GM18858 (cell line): Measurements from ENCODE around the gene MCM10.
"Not testable (repeated sequence)": the region's sequence is repeated elsewhere in the genome, so short reads cannot be mapped to it uniquely, and the experiment has no call there.

Experiments used
- ATAC-seq: cut with Tn5 transposase; IDR thresholded peaks from one replicate; pipeline ENCODE4 v1.9.1; 2021; ENCODE audit not compliant: unreplicated experiment

MCM10 gene

DNA sequence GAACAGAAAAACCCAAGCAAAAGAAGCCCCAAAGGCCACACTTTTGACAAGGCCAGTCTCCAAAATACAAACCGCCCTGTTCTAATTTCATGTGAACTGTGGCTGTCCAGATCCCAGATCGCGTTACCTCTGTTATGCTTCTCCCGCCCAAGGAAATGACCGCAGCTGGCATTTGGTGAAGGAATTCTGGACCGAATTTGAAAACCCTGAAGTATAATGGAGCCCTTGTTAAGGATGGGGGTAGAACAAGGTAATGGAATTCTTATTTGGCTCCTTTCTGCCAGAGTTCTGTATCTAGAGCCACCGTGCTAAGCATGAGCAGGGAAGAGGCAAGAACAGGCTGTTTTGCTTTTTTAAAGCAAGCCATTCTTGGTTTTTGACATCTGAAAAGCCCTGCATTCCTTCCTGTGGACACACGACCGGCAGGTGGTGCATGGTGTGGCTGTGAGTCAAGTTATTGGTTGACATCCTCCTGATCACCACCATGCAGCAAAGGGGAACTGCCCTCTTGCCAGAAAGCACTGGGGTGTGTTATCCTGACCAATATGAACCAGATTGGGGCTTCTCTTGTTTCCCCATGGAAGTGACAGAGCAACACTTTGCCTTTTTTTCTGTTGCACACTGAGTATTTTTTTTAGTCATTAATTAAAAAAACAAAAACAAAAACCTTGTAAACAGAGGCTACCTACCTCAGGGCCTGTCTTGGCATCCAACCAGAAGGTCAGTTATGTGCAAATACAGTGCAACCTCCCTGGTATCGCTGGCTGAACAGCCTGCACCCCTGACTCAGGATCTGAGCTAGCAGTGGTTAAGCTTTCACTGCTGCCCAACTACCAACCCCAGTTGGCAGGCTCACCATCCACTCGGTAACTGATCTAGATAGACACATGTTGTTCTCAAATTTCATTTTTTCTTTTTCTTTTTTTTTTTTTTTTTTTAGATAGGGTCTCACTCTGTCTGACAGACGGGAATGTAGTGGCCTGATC is 58.6 kb downstream of the MCM10 start:
- ATAC-seq, result peak; percentile 71

DNA sequence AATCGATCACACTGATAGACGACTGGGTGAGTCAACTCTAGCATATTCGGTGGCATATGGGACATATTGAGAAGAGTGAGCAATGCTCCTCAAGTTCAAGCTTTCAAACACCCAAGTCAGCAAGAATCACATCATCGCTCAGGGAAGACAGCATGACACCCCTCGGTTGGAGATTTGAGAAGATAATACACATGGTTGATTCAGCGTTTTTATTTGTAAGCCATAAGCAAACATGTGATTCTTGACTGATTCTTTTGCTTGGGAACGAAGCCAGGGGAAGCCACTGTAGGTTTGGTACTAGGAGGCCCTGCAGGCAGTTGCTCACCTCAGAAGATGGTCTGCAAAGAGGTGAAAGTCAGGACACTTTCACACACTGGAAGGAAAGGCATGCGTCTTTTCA is 60.2 kb downstream of the MCM10 start:
- no peak for ATAC-seq

DNA sequence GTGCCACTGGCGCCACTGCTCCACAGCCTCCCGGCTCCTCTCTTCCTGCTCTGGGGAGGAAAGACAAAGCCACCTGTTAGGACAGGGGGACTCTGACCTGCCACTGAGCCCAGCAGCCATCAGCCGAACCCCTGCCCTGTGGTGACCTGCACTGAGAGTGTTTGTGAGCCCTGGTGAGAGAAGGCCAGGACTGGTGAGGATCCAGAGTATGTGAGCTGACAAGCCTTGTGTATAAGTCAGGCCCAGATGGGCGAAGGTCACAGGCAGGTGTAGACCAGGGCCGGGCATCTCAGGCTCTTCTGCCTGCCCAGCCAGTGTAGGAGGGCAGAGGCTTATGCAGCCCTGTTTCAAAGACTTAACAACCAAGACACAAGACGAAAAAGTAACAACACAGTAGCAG is 60.8 kb downstream of the MCM10 start:
- no peak for ATAC-seq

DNA sequence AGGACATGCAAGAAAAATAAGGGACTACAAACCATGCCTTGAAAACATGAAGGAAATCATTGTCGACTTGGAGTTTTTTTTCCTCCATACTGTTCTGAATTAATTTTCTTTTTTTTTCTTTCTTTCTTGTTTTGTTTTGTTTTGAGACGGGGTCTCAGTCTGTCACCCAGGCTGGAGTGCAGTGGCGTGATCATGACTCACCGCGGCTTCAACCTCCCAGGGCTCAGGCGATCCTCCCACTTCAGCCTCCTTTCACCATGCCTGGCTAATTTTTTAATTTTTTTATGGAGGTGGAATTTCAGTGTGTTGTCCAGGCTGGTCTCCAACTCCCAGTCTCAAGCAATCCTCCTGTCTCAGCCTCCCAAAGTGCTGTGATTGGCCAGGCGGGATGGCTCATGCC is 61.2 kb downstream of the MCM10 start:
- ATAC-seq, result no peak

DNA sequence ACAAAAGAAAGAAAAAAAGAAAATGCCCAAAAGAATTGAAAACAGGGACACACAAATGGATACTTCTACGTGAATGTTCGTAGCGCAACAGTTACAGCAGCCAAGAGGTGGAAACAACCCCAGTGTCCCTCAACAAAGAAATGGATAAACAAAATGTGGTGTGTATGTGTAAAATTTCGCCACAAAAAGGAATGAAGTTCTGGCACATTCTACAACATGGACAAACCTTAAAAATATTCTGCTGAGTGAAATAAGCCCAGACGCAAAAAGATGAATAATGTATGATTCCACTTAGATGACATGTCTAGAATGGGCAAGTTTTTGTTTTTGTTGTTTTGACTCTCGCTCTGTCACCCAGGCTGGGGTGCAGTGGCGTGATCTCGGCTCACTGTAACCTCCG is 61.9 kb downstream of the MCM10 start:
- no peak for ATAC-seq

DNA sequence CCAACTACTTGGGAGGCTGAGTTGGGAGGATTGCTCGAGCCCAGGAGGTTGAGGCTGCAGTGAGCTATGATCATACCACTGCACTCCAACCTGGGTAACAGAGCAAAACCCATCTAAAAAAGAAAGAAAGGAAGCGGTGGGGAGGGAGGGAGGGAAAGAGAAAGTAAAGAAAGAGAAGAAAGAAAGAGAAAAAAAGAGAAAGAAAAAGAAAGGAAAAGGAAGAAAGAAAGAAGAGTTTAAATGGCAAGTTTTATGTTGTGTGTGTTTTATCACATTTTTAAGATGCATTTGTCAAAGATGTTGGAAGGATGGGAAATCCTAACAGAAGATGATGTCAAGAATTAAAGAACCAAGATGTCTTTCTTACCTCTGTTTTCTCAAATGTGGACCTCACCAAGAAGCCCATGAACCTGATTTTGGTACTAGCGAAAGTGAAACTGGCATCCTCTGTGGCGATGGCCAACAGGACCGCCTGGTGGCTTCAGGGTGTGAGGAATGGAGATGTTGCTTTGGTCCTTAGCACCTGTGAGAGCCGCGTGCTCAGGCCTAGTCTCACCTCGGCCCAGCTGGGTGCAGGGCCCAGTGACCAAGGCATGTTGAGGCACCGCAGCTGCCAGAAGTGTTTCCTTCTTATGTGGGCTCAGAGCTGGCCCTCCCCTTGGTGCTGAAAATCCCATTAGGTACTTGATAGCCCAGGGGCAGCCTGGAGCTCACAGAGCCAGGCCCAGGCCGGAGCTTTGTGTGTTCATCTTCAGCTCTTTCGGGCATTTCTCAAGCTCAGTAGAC is 63.0 kb downstream of the MCM10 start:
- ATAC-seq, result no peak

DNA sequence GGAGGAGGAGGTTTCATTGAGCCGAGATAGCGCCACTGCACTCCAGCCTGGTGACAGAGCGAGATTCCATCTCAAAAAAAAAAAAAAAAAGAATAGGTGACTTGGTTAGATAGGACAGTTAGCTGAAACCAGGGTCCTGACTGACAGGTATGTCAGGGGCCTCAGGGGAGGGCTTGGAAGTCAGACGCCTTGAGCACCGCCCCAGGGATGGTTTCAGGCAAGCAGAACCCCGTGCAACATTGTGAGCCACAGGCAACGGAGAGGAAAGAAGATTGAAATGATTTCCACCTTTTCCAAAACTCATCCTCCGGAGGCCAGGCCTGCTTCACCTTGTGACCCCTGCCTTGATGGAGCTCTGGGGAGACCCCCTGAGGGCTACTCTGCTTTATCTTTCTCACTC is 64.2 kb downstream of the MCM10 start:
- ATAC-seq, result no peak

DNA sequence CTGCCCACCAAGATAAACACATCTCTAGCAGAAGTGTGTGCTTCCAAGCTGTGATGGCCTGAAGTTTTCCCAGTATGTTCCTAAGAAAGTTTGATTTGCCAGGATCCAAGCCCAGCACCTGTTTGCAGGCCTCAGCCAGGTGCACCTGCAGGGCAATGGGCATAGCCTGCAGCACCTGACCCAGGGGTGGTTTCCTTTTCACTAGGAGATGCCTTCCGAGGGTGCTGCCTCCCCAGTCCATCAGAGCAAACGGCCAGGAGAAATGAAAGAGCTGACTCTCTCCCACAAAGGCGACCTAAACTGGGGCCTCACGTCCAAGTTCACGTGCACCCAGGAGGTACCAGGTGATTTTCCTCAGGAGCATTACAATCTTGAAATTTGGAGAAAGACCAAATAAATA is 65.7 kb downstream of the MCM10 start:
- ATAC-seq, result no peak

DNA sequence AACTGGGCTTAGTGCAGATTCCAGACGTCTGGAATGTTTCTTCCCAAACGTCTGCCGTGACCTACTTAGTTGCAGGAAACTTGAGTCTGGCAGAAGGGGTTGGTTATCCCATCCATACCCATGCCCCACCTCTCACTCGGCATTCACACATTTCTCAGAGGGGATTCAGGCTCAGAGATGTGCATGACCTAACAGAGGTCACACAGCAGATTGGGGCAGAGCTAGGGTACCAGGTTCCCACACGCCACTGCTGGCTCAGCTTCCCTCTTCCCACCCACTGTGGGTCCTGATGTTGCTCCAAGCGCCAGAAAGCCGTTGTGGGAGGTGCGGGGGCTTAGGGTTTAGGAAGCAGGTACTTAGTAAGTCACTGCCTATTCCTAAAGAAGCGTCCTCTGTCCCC is 69.8 kb downstream of the MCM10 start:
- no peak for ATAC-seq

DNA sequence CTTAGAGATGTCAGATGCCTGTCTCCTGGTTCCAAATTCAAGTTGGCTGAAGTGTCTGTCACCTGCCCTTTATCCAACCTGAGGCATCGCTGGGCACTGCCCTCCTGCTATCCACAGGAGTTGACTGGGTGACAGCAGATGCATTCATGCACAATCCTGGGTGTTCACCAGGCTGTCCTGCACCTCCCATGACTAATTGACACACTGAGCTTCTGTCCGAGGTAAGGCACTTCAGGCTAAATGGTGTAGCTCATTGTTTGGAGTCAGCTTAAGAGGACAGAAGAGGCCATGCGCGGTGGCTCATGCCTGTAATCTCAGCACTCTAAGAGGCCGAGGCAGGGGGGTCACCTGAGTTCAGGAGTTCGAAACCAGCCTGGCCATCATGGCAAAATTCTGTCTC is 70.5 kb downstream of the MCM10 start:
- ATAC-seq, result no peak

DNA sequence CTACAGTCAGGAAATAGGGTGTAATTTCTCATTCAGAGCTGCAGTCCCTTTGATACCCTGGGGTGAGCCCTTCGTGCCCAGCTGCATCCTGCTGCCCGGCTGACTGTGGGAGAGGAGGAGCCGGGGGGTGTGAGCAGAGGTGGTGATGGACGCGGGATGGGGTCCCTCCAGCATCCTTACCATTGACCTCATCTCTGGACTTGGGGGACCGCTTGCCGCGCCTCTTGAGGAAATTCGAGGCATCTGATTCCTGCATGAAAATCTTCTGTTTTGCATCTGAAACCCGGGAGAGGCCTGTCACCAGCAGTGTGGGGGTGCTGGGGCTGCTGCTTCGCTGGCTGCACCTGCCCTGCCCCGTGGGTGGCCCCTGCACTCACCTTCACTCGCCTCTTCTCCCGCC is 72.0 kb downstream of the MCM10 start:
- ATAC-seq, result no peak

DNA sequence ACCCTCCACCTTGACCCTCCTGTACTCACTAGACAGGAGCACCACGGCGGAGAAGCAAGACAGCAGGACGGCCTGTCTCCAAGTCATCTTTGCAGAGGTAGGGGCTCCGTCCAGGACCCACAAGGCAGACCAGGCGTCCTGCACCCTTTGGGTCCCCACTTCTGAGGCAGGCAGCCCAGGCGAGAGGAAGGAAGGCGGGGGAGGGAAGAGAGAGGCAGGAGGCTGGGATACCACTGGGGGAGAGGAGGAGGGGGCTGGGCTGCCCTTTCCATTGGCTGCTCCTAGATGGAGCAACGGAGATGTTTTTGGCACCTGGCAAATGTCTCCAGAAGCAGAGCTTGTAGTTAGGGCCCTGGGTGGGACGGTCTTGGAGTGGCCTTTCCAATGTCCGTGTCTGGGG is 72.8 kb downstream of the MCM10 start, which contains the start of gene UCMA:
Gene UCMA (minus strand): TSS at position 203 of the 400 bp plus-strand sequence. CDS start 116 bp downstream, at position 87.
- ATAC-seq, result no peak

DNA sequence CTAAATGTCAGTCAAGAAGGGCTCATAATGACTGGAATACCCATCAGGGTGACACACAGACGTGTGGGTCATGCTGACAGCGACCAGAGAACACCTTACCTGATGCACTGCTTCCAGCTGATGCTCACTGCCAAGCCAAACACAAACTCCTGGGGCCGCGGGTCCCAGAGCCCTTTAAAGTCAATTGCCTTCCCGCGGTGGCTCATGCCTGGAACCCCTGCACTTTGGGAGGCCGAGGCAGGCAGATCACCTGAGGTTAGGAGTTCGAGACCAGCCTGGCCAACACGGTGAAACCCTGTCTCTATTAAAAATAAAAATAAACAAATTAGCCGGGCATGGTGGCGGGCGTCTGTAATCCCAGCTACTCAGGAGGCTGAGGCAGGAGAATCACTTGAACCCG is 73.4 kb downstream of the MCM10 start:
- ATAC-seq, result not testable (repeated sequence)

DNA sequence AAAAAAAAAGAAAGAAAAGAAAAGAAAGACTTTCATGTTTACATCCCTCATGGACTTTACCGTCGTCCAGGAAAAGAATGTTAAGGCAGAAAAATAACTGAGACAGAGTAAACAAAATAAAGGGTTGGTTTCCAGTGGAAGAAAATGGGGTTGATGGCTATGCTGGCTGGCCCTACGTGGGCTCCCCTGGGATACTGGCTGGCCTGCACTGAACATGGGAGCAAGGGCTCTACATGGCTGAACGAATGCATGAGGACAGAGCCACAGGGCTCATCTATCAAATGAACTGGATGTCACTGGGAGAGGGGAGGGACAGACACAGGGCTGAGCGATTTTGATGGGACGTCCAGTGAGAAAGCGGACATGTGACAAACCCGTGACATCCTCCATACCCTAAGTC is 75.3 kb downstream of the MCM10 start:
- ATAC-seq, result no peak

DNA sequence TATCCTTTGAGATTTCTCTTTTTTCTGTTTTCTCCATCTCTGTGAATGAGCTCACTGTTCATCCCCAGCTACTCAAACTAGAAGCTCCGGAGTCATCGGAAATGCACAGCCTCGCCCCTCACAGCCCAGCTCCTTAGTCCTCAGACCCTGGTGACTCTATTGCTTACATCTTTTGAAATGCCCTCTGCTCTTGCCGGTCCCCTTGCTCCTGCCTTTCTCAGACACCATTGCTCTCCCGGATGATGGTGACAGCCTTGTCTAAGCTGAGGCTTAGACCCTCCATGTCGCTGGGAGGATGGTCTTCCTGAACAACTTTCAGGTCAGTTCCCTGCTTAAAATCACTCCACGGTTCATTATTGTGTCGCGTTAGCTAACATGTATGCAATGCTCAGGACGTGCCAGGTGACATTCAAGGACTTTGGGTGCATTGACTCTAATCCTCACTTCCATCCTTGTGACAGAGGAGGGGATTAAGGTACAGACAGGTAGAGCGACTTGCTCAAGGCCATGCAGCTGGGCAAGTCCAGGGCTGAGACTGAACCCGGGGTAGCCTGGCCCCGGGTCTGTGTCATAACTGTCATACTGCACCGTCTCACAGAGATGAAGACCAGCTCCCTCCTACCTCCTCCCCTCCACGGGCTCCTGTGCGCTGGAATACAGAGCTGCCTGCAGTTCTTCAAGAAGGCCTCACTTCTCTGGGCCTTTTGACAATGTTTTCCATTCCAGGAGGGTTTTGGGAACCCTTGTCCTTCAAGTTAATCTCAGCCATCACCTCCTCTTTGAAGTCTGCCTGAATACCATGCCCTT is 77.1 kb downstream of the MCM10 start:
- no peak for ATAC-seq

DNA sequence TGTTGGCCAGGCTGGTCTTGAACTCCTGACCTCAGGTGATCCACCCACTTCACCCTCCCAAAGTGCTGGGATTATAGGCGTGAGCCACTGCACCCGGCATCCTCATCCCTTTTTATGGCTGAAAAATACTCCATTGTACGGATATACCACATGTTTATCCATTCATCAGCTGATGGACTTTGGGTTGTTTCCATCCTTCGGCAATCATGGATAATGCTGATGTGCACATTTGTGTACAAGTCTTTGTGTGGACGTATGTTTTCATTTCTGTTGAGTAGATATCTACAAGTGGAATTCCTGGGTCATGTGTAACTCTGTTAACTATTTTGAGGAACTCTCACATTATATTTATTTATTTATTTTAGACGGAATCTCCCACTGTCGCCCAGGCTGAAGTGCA is 78.6 kb downstream of the MCM10 start:
- ATAC-seq, result no peak

DNA sequence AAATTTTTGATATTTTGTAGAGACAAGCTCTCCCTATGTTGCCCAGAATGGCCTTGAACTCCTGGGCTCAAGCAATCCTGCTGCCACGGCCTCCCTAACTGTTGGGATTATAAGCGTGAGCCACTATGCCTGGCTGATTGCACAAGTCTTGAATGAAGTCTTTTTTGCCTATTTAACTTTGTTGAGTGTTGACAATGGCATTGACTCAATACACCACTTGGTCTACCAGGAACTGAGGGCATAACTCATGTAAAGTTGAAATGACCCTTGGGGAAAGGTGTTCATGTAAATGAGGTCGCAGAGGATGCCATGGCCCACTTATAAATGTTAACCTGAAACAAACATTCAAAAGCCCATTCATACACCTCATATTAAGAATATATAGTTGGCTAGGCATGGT is 80.3 kb downstream of the MCM10 start:
- no peak for ATAC-seq

DNA sequence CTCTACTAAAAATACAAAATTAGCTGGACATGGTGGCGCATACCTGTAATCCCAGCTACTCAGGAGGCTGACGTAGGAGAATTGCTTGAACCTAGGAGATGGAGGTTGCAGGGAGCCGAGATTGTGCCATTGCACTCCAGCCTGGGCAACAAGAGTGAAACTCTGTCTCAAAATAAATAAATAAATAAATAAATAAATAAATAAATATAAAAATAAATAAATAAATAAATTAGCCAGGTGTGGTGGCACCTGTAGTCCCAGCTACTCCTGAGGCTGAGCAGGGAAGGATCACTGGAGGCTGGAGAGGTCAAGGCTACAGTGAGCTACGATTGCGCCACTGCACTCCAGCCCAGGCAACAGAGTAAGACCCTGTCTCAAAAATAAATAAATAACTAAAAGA is 80.9 kb downstream of the MCM10 start:
- not testable (repeated sequence) for ATAC-seq

DNA sequence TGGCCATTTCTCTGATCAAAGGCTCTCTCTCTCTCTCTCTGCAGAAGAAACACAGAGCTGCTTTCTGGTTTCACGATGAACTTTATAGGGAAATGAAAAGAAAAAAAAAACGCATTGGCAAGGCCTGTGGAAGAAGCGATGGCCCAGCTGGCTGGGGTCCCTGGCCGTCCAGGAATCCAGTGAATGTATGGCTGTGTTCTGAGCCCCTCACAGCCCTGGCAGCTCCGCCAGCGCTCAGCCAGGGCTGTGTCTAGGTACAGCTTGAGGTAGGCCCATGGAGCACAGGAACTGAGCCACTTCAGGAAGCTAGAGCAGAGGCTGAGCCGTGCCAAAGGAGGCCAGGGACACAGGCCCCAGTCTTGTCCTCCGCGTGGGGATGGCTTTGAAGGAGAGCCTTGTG is 85.9 kb downstream of the MCM10 start:
- ATAC-seq, result no peak

DNA sequence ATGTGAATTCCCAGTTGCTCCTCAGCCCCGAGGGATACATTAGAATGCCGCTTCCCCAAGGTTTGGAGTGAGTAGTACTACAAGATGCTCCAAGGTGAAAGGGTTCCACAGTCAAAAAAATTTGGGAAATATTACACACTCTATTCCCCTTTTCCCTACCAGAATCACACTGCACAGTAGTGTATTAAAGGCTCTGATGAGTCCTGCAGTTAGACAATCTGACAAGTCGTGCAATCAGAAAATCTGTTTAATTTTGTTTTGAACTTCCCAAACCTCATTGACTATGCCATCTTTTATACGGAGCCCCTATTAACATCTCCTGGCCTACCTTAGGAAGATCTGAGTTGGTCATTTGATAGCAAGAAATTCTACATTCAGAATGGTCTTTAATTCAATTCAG is 86.4 kb downstream of the MCM10 start:
- ATAC-seq, result no peak

DNA sequence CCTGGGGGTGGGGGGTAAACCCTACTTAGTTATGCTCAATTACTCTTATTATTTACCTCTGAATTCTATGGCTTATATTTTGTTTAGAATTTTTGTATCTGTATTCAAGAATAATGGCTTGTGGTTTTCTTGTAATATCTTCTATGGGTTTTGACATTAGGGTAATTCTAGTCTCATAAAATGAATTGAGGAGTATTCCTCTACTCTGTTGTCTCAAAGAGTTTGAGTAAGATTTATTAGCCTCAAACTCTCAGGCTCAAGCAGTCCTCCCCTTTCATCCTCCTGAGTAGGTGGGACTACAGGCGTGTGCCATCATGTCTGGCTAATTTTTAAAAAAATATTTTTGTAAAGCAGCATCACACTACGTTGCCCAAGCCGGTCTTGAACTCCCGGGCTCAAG is 92.4 kb downstream of the MCM10 start:
- no peak for ATAC-seq
